Measurements from ENCODE around the gene C16orf92.

- TF ChIP-seq CTCF (conservative IDR thresholded peaks at IDR 0.05 in 1 of 2, IDR thresholded peaks at IDR 0.05 in 1 of 2; ENCODE audit: extremely low read depth in 1 of 2, insufficient read depth in 1 of 2, low read depth in 1 of 2, low read length in 2 of 2): no peak
- TF ChIP-seq EZH2 (IDR thresholded peaks at IDR 0.05; ENCODE audit: borderline replicate concordance, low read length): no peak
Observed at GRCh38 chr16:29975811-29976511, 47.0 kb upstream of the C16orf92 start.
